Tibial nerve (tissue), 4 donors: ENCODE data around the gene MAGEA8. TPM values are rescaled to one million over a fixed set of nuclear protein-coding genes. Genes with fewer than 3 reads are reported as not detected.
"Not testable (repeated sequence)": the region's sequence is repeated elsewhere in the genome, so short reads cannot be mapped to it uniquely, and the experiment has no call there.

Experiments used
- DNase-seq, 2 donors: peaks; one replicate each; pipeline ENCODE4 v3.0.0-alpha.2; 2019; ENCODE audit warnings: low spot score in 2 of 2
- H3K27ac ChIP-seq, 4 donors: fragments of 200-600 bp; sonication (generic) in 3 of 4; one replicate each; pipeline ENCODE4 v1.5.1; 2017 to 2019; ENCODE audit warnings: mild to moderate bottlenecking in 1 of 4
- H3K27me3 ChIP-seq, 2 donors: fragments of 200-600 bp; sonication (generic) in 1 of 2; one replicate each; pipeline versions ENCODE4 v1.5.1 to v1.6.0; 2017 to 2019
- H3K36me3 ChIP-seq, 3 donors: fragments of 200-600 bp; sonication (generic); one replicate each; pipeline ENCODE4 v1.5.1; 2018 to 2019
- H3K4me1 ChIP-seq, 4 donors: fragments of 200-600 bp; sonication (generic) in 3 of 4; one replicate each; pipeline ENCODE4 v1.5.1; 2017 to 2019
- H3K4me3 ChIP-seq, 4 donors: fragments of 200-600 bp; sonication (generic) in 3 of 4; one replicate each; pipeline ENCODE4 v1.5.1; 2017 to 2019; ENCODE audit warnings: mild to moderate bottlenecking in 1 of 4, moderate library complexity in 1 of 4
- H3K9me3 ChIP-seq, 4 donors: fragments of 200-600 bp; sonication (generic) in 3 of 4; one replicate each; pipeline ENCODE4 v1.5.1; 2017 to 2019
- EP300 ChIP-seq, 2 donors: sonication (generic); formaldehyde crosslinking; IDR thresholded peaks; one replicate each; pipeline ENCODE4 v1.6.1; 2017; ENCODE audit warnings: antibody characterized with exemption in 2 of 2, mild to moderate bottlenecking in 1 of 2
- POLR2A ChIP-seq, 2 donors: fragments of 450-650 bp; IDR thresholded peaks; one replicate each; pipeline ENCODE4 v1.6.1; 2017; ENCODE audit warnings: antibody characterized with exemption in 2 of 2, mild to moderate bottlenecking in 2 of 2, moderate library complexity in 2 of 2
- WGBS, 2 donors: methylation state at CpG; one replicate each; pipeline ENCODE4 v1.1.5; 2018; 5-methylcytosine and 5-hydroxymethylcytosine counted together
- total RNA-seq, 4 donors: library from RNA; depleted of rRNA; stranded (reverse); fragments of >200 nt; gene quantifications; one replicate each; pipeline ENCODE4 v1.1.0, GENCODE V29; 2016
- TF ChIP-seq, protein P1 (sequence below), 5 experiments: fragments of 200-600 bp in 3 of 5; fragments of 450-650 bp in 2 of 5; sonication (generic) in 3 of 5; IDR thresholded peaks; one replicate each; pipeline ENCODE4 v1.5.1; 2016 to 2019; ENCODE audit warnings: antibody characterized with exemption in 5 of 5, mild to moderate bottlenecking in 3 of 5, moderate library complexity in 2 of 5

The MAGEA8 gene
- total RNA-seq, 4 donors from 2014 or later: not detected

DNA sequence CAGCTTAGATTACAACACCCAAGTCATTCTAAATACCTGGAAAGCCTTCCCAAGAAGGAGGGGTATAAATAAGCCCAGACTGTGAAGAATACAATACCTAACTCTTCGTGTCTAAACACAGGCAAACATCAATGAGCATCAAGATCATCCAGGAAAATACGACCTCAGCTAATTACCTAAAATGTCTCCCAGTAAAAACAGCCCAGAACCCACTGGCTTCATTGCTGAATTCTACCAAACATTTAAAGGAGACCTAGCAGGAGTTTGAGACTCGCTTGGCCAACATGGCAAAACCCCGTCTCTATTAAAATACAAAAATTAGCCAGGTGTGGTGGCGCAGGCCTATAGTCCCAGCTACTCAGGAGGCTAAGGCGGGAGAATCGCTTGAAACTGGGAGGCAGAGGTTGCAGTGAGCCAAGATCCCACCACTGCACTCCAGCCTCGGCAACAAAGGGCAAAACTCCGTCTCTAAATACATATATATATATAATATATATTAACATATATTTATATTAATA is 29.3 kb downstream of the MAGEA8 start:
- Histone ChIP-seq H3K27me3 (no peaks in the 10 kb centered on the region), H3K36me3 (no peaks in the 10 kb centered on the region), H3K9me3 (peaks cover 0 to 2% (median 0%) of the 10 kb centered on the region in 4 donors), H3K27ac (no peak overlapping the region), H3K4me1 (no peaks in the 10 kb centered on the region), H3K4me3 (no peak overlapping the region)
- no peak for TF ChIP-seq EP300 (IDR thresholded peaks at IDR 0.05)
- TF ChIP-seq, protein P1, sequence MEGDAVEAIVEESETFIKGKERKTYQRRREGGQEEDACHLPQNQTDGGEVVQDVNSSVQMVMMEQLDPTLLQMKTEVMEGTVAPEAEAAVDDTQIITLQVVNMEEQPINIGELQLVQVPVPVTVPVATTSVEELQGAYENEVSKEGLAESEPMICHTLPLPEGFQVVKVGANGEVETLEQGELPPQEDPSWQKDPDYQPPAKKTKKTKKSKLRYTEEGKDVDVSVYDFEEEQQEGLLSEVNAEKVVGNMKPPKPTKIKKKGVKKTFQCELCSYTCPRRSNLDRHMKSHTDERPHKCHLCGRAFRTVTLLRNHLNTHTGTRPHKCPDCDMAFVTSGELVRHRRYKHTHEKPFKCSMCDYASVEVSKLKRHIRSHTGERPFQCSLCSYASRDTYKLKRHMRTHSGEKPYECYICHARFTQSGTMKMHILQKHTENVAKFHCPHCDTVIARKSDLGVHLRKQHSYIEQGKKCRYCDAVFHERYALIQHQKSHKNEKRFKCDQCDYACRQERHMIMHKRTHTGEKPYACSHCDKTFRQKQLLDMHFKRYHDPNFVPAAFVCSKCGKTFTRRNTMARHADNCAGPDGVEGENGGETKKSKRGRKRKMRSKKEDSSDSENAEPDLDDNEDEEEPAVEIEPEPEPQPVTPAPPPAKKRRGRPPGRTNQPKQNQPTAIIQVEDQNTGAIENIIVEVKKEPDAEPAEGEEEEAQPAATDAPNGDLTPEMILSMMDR (IDR thresholded peaks at IDR 0.05): no peak
- no peak for TF ChIP-seq POLR2A (IDR thresholded peaks at IDR 0.05)
- no peak for DNase-seq
- 89 to 94% methylated on average over 9 of the region's 9 CpGs for WGBS, 2 donors

DNA sequence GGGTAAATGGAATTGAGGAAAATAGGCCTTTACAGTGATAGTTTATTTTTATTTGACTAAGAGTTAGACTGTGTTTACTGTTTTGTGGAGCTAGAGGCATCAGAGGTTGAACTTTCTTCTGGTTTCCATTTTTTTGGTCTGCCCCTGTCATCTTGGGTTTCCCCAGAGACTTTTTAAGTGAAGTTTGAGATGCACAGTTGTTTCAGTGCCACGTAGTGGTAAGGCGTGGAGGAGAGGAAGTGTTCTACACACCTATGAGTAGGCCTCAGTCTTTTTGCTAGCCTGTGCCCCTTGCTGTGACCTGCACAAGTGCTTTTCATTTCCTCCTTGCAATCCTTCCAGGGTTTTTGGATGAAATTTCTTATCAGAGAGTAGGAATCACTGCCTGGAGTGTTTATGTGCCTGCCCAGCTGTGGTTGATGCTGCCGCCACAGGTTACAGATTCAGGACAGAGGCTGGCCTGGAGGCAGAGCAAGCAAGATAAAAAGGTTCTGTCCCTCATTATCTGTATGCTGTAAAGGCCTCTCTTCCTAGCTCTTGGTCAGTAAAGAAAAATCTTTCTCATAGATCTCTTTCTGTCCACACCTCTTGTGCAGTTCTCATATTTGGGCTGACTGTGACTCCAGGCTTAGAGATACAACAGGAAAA is 35.9 kb downstream of the MAGEA8 start:
- Histone ChIP-seq H3K36me3 (no peaks in the 10 kb centered on the region), H3K9me3 (peaks cover 0 to 2% (median 0%) of the 10 kb centered on the region in 4 donors), H3K27me3 (no peaks in the 10 kb centered on the region), H3K27ac (no peak overlapping the region), H3K4me3 (no peak overlapping the region), H3K4me1 (no peaks in the 10 kb centered on the region)
- TF ChIP-seq, protein P1 (IDR thresholded peaks at IDR 0.05): no peak
- no peak for TF ChIP-seq POLR2A (IDR thresholded peaks at IDR 0.05)
- TF ChIP-seq EP300 (IDR thresholded peaks at IDR 0.05): no peak
- 76 to 80% methylated on average over 3 of the region's 3 CpGs for WGBS, 2 donors
- no peak for DNase-seq

DNA sequence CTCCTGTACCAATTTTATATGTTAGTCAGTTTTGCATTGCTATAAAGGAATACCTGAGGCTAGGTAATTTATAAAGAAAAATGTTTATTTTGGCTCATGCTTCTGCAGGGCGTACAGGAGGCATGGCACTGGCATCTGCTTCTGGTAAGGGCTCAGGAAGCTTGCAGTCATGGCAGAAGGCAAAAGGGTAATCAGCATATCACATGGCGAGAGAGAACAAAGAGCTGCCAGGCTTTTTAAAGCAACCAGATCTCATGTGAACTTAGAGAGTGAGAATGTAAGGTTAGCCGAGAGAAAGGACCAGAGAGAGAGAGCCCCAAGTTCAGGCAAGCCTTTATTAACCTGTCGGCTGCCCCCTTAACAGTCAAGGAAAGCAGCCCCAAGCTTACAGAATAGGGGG is 42.9 kb downstream of the MAGEA8 start:
- H3K27me3 ChIP-seq, H3K9me3 ChIP-seq, H3K36me3 ChIP-seq, DNase-seq, H3K27ac ChIP-seq, H3K4me1 ChIP-seq, H3K4me3 ChIP-seq: not testable (repeated sequence)
- no CpG with 5 or more reads among the region's 4 CpGs for WGBS, 2 donors

DNA sequence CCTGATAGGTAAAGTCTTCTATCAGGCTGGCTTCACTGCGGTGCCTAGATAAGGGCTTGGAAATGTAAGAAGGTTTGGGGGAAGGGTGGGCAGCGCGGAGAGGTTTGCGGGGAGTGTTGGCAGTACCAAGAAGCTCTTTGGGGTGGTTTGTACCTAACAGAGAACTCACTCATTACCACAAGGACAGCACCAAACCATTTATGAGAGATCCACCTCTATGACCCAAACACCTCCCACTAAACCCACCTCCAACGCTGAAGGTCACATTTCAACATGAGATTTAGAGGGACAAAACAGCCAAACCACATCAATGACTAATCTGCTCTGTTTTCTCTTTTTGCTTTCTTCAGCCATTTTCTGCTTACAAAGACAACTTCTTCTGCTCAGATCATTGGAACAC is 43.5 kb downstream of the MAGEA8 start:
- WGBS, 2 donors: no CpG with 5 or more reads among the region's 5 CpGs
- H3K36me3 ChIP-seq, H3K27ac ChIP-seq, H3K9me3 ChIP-seq, DNase-seq, H3K4me3 ChIP-seq, H3K4me1 ChIP-seq, H3K27me3 ChIP-seq: not testable (repeated sequence)

DNA sequence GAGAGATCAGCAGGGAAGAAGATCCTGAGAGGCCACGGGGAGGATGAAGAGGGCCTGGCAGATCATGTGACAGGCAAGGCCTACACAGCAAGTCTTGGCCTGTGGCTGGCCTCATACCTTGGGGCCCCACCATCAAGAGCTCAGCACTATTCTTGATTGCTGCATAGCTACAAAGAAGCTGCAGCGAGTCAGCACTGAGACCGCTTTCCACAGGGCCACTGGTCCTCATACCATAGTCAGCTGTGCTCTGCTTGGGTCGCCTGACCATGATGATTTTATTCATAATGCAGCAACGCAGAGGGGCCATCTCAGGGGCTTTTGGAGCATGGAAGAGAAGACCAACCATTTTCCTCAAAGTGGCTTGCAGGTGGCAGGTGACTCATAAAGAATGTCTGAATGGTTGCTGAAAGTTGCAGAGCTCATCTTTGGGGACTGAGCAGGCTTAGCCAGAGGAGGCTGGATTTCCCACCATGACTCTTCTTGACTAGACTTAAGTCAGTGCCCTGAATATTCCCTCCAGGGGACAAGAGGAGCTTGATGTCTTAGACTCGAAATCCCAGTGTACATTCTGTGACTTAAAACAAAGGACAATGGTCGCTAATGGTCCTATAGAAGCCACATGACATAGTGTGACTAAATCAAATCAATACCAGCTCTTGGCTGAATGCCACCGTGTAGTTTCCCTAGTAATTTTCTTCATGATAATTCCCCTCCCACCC is 46.4 kb downstream of the MAGEA8 start:
- not testable (repeated sequence) for DNase-seq, H3K27ac ChIP-seq, H3K27me3 ChIP-seq, H3K36me3 ChIP-seq, H3K4me3 ChIP-seq, H3K9me3 ChIP-seq, H3K4me1 ChIP-seq
- no CpG with 5 or more reads among the region's 8 CpGs for WGBS, 2 donors

DNA sequence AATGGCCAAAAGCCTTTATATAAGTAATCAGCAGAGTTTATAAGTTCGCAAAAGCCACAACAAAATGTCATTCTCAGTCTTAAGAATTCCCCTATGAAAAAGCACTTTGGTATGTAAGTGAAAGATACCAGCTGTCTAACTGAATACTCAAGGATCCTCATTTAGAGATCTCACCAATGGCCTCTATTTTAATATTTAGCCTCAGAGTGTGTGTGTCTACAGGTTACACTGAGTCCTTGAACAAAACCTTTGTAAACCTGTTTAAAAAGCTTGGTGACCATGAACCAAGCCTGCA is 46.9 kb downstream of the MAGEA8 start:
- H3K36me3 ChIP-seq, H3K9me3 ChIP-seq, H3K4me3 ChIP-seq, H3K27me3 ChIP-seq, H3K4me1 ChIP-seq, DNase-seq, H3K27ac ChIP-seq: not testable (repeated sequence)
- no CpG with 5 or more reads among the region's 1 CpG for WGBS, 2 donors

DNA sequence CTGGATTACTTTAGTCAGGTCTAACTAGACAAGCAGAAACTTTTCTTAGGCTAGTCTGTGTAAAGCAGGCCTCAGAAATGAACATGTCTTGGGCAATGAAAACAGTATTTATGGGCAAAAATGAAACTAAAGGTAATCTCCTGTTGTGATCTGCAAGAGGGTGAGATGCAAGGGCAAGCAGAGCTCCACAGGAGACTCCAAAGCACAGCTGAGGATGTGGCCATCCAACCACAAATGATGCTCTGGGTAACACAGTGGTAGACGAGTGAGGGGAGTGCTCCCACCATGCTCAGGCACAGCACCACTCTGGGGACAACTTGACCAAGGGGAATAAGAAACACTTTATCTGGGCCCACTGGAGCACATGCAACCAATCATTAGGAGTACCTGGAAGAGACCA is 47.7 kb downstream of the MAGEA8 start:
- not testable (repeated sequence) for H3K9me3 ChIP-seq, H3K36me3 ChIP-seq, H3K27me3 ChIP-seq, H3K4me3 ChIP-seq, H3K27ac ChIP-seq, DNase-seq, H3K4me1 ChIP-seq
- no CpG with 5 or more reads among the region's 1 CpG for WGBS, 2 donors

DNA sequence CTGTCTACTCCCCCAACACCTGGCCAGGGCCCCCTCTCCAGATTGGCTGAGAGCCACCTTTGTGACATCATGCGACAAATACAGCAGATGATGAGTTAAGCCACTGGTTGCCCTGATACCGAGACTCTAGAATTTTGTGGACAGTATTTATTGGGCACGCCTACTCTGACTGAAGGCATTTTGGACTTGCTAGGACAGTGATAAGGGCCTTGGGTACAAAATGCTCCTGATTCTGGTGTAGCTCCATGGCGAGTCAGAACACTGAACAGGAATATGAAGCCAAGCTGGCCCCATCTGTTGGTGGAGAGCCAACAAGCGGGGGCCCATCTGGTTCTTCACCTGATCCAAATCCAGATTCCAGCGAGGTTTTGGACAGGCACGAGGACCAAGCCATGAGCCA is 48.4 kb downstream of the MAGEA8 start, which contains the start of gene HSFX4:
HSFX4 (plus strand) TSS at position 174 of the 400 bp plus-strand sequence; CDS start at position 246, 72 bp downstream.
- H3K4me3 ChIP-seq, H3K27ac ChIP-seq, H3K4me1 ChIP-seq, H3K9me3 ChIP-seq, H3K27me3 ChIP-seq, DNase-seq, H3K36me3 ChIP-seq: not testable (repeated sequence)
- no CpG with 5 or more reads among the region's 7 CpGs for WGBS, 2 donors

DNA sequence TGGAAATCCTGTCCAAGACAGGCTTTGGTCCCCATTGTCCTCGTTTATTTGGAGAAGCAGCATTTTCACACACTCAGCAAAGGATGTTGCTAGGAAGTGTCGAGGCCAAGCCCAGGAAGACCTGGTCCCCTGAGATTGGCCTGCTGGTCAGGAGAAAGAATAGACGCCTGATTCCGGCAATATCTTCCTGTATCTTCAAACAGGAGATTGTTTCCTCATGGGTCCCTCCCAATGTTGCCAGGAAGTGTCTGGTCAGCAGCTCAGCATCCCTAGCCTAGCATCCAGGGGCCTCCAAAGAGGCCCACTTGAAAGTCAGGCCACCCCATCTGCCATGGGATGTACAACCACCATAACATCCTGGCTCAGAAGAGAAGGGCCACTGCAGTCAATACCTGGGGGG is 50.4 kb downstream of the MAGEA8 start:
- H3K27ac ChIP-seq, DNase-seq, H3K9me3 ChIP-seq, H3K4me3 ChIP-seq, H3K4me1 ChIP-seq, H3K27me3 ChIP-seq: not testable (repeated sequence)
- peaks cover 0 to 11% (median 0%) of the 10 kb centered on the region in 3 donors for H3K36me3 ChIP-seq
- WGBS, 2 donors: 33 to 45% methylated on average over 2 of the region's 4 CpGs

DNA sequence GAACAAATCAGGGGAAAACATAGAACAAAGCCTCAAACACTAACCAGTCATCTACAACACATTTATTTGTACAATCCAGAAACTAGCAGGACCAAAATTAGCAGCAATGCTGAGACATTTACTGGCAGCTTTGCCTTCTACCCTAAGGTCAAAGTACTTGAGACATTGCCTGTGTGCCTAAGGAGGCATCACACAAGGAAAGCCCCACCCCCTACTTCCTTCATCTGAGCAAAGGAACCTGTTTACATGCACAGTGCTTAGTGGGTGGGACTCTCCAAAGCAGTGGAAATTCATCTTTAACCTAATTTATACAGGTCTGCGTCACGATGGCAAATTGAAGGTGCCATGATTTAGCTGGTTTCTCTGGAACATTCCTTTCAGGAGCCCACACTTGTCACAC is 51.2 kb downstream of the MAGEA8 start:
- not testable (repeated sequence) for H3K4me3 ChIP-seq, DNase-seq, H3K27ac ChIP-seq, H3K4me1 ChIP-seq, H3K9me3 ChIP-seq, H3K27me3 ChIP-seq
- 83% methylated on average over 2 of the region's 2 CpGs; no CpG with 5 or more reads in 1 of the 2 donors for WGBS, 2 donors
- H3K36me3 ChIP-seq: peaks cover 0 to 11% (median 0%) of the 10 kb centered on the region in 3 donors

DNA sequence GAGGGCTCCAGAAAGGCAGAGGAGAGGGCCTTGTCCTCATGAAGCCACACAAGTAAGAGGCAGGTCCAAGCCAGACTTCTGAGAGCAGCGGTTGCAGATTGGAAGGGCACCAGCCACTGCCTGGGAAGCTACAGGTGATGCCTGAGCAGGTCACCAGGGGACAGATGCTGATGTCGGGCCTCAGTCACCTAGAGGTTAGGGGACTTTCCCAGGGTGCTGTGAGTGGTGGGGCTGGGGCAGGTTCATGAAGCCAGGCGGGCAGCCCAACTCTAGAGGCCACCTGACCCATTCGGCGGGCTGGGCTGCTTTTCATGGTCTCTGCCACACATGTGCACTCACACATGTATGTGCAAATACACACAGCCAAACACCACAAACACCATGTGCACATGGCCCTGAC is 52.0 kb downstream of the MAGEA8 start:
- not testable (repeated sequence) for DNase-seq, H3K9me3 ChIP-seq, H3K27ac ChIP-seq, H3K4me1 ChIP-seq, H3K27me3 ChIP-seq, H3K4me3 ChIP-seq
- peaks cover 0 to 11% (median 0%) of the 10 kb centered on the region in 3 donors for H3K36me3 ChIP-seq
- WGBS, 2 donors: no CpG with 5 or more reads among the region's 5 CpGs
